HepG2 (cell line): ENCODE results near the gene PCSK2. TPM values are rescaled to one million over a fixed set of nuclear protein-coding genes. Genes with fewer than 3 reads are reported as not detected.

ENCODE experiments used
- ATAC-seq: fragments of 200-7000 bp; cut with Tn5 transposase; 3 replicates; pipeline ENCODE4 v1.9.1; 2020; ENCODE audit warnings: mild to moderate bottlenecking, moderate library complexity
- BruUV-seq: library from RNA; stranded (reverse); fragments of 400-500 nt; replicated peaks from 2 replicates; lab custom pipeline; 2021; lab: Mats Ljungman, UMichigan
- CTCF ChIA-PET: fragments of 300-600 bp; formaldehyde crosslinking; extraction: SDS; loops from one replicate; lab custom pipeline; 2021; ENCODE audit warnings: low total read pairs, inconsistent platforms, low intra/inter-chr PET ratio; lab: Yijun Ruan, JAX
- POLR2A ChIA-PET: fragments of 350-600 bp; sonication (Branson Sonifier 250); formaldehyde crosslinking; loops from one replicate; lab custom pipeline; 2020; ENCODE audit warnings: antibody characterized with exemption, inconsistent platforms; lab: Yijun Ruan, JAX
- DNase-seq: peaks from one replicate; pipeline ENCODE4 v3.0.0-alpha.2; 2015; ENCODE audit warnings: low spot score
- FAIRE-seq: peaks from 3 replicates; lab custom pipeline; 2011; peaks lifted over from hg19 to GRCh38; lab: Jason Lieb, UNC
- H2AFZ ChIP-seq: one replicate; pipeline ENCODE4 v1.6.1; 2011; ENCODE audit warnings: low read length, inconsistent platforms
- H3K27ac ChIP-seq: fragments of 300-600 bp; 3 replicates; pipeline ENCODE4 v1.8.0; 2011; ENCODE audit warnings: mixed run types, mild to moderate bottlenecking, mixed read lengths, low read length, inconsistent platforms; ENCODE audit not compliant: insufficient read depth; ENCODE audit errors: extremely low read length
- H3K27me3 ChIP-seq, 2 experiments: fragments of 200-600 bp in 1 of 2; 2 replicates in 1 of 2; 3 replicates in 1 of 2; pipeline versions ENCODE4 v1.6.0 to v1.8.0; 2011; ENCODE audit warnings: low read length in 2 of 2, mild to moderate bottlenecking in 2 of 2, moderate library complexity in 2 of 2, inconsistent platforms in 1 of 2; ENCODE audit not compliant: insufficient read depth in 2 of 2, control insufficient read depth in 1 of 2
- H3K36me3 ChIP-seq, 2 experiments: fragments of 200-600 bp in 1 of 2; replicated peaks in 1 of 2; 2 replicates in 1 of 2; 3 replicates in 1 of 2; pipeline versions ENCODE4 v1.5.1 to v1.8.0; 2011; ENCODE audit warnings: low read length in 2 of 2, inconsistent platforms in 1 of 2; ENCODE audit not compliant: insufficient read depth in 2 of 2, control insufficient read depth in 1 of 2
- H3K4me1 ChIP-seq: 2 replicates; pipeline ENCODE4 v1.5.1; 2012; ENCODE audit warnings: low read length, inconsistent platforms; ENCODE audit not compliant: insufficient read depth
- H3K4me2 ChIP-seq: 2 replicates; pipeline ENCODE4 v1.6.0; 2011; ENCODE audit warnings: low read depth, low read length, inconsistent platforms
- H3K4me3 ChIP-seq, 3 experiments: fragments of 200-600 bp in 1 of 3; sonication (generic), shearing (Covaris generic) in 1 of 3; replicated peaks in 1 of 3; 2 replicates each; pipeline ENCODE4 v1.5.1; 2011 to 2016; ENCODE audit warnings: low read length in 3 of 3, inconsistent platforms in 2 of 3, low read depth in 2 of 3, mild to moderate bottlenecking in 2 of 3, control low read depth in 1 of 3, mixed read lengths in 1 of 3; ENCODE audit not compliant: insufficient read depth in 1 of 3
- H3K79me2 ChIP-seq: one replicate; pipeline ENCODE4 v1.6.1; 2011; ENCODE audit warnings: low read length, inconsistent platforms; ENCODE audit not compliant: insufficient read depth
- H3K9ac ChIP-seq: 2 replicates; pipeline ENCODE4 v1.6.0; 2011; ENCODE audit warnings: mild to moderate bottlenecking, low read depth, low read length, inconsistent platforms; ENCODE audit not compliant: insufficient read depth
- H3K9me3 ChIP-seq: 2 replicates; pipeline ENCODE4 v1.5.1; 2012; ENCODE audit warnings: mild to moderate bottlenecking, low read length
- H4K20me1 ChIP-seq: 2 replicates; pipeline ENCODE4 v1.6.0; 2011; ENCODE audit warnings: inconsistent platforms, mild to moderate bottlenecking, low read length, moderate library complexity; ENCODE audit not compliant: insufficient read depth
- HOXD1 ChIP-seq: sonication (generic); formaldehyde crosslinking; IDR thresholded peaks from 2 replicates; pipeline ENCODE4 v1.5.0; 2020; ENCODE audit warnings: missing genetic modification reagents
- ZBTB42 ChIP-seq: sonication (generic); formaldehyde crosslinking; IDR thresholded peaks from 2 replicates; pipeline ENCODE4 v1.5.0; 2020; ENCODE audit warnings: mild to moderate bottlenecking, missing genetic modification reagents
- ZNF333 ChIP-seq: sonication (generic); formaldehyde crosslinking; IDR thresholded peaks from 2 replicates; pipeline ENCODE4 v1.4.0; 2020; ENCODE audit warnings: mild to moderate bottlenecking, missing genetic modification reagents, borderline replicate concordance
- ZNF713 ChIP-seq: sonication (generic); formaldehyde crosslinking; IDR thresholded peaks from 2 replicates; pipeline ENCODE4 v1.4.0; 2020; ENCODE audit warnings: mild to moderate bottlenecking, missing genetic modification reagents
- WGBS: methylation state at CpG from one replicate; pipeline ENCODE4 v1.1.6; 2017; ENCODE audit warnings: low lambda C conversion rate; 5-methylcytosine and 5-hydroxymethylcytosine counted together
- in situ Hi-C: cut with HindIII; loops from 2 replicates; pipeline ENCODE4 v1.10.0; 2017; ENCODE audit warnings: low pct_unique_long_range_greater_than_20kb; ENCODE audit not compliant: extremely low pct_ligation_motif_present
- intact Hi-C: fragments of 100-400 bp; cut with micrococcal nuclease; formaldehyde crosslinking; loops from one replicate; pipeline ENCODE4 v1.10.0; 2022; ENCODE audit not compliant: unreplicated experiment
- polyA plus RNA-seq, 8 experiments: library from polyadenylated mRNA; depleted of rRNA in 3 of 8; stranded (reverse) in 7 of 8; unstranded in 1 of 8; fragments of >200 nt; fragmentation: Illumina TruSeq in 4 of 8; extraction: Trizol in 4 of 8; gene quantifications; 2 replicates each; pipeline versions ENCODE4 v1.2.1 to v1.2.3, GENCODE V29; 2011 to 2016; ENCODE audit warnings: low read depth in 4 of 8, missing spikeins in 1 of 8, mixed read lengths in 1 of 8; ENCODE audit not compliant: insufficient read depth in 1 of 8
- total RNA-seq, 5 experiments: library from RNA; depleted of rRNA; stranded (reverse); fragments of >200 nt; fragmentation: Illumina TruSeq; extraction: Trizol; gene quantifications; 2 replicates each; pipeline ENCODE4 v1.2.3, GENCODE V29; 2016; ENCODE audit warnings: low read depth in 1 of 5
- TF ChIP-seq, protein P1 (sequence below): sonication (generic); formaldehyde crosslinking; IDR thresholded peaks from 2 replicates; pipeline ENCODE4 v1.4.0; 2020; ENCODE audit warnings: mild to moderate bottlenecking, low read depth, missing genetic modification reagents
- TF ChIP-seq, protein P2 (sequence below): IDR thresholded peaks from 2 replicates; pipeline ENCODE4 v1.6.1; 2012; ENCODE audit warnings: low read length, improper control_type of control experiment
- TF ChIP-seq, protein P3 (sequence below): sonication (generic); formaldehyde crosslinking; IDR thresholded peaks from 2 replicates; pipeline ENCODE4 v1.4.0; 2020; ENCODE audit warnings: missing genetic modification reagents, borderline replicate concordance

The PCSK2 gene
- total and polyA plus RNA-seq, 2 of the 13 experiments (the other 11 are each of a cell fraction or from before 2014, with no cell fraction given), result not detected

DNA sequence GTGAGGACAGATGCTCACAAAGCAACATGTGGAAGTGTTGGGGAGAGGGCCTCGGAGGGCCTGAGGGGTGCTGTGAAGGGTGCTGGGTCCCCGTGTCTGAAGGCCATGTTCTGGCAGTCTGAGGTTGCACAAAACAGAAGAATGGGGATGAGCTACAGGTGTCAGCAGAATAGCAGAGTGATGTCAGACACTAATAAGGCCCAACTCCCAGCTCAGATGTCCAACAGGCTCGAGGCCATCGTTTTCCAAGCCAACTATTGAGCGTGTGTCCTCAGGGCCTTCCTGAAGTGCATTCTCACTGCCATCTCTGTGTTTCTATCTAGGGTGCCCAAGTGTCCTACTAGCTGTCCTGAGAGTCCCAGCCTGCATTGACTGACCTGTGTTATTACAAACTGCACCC is 296.5 kb downstream of the PCSK2 start (continued):
- TF ChIP-seq, protein P1, sequence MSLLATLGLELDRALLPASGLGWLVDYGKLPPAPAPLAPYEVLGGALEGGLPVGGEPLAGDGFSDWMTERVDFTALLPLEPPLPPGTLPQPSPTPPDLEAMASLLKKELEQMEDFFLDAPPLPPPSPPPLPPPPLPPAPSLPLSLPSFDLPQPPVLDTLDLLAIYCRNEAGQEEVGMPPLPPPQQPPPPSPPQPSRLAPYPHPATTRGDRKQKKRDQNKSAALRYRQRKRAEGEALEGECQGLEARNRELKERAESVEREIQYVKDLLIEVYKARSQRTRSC, result no peak
- TF ChIP-seq, all 625 proteins: peak for 0

DNA sequence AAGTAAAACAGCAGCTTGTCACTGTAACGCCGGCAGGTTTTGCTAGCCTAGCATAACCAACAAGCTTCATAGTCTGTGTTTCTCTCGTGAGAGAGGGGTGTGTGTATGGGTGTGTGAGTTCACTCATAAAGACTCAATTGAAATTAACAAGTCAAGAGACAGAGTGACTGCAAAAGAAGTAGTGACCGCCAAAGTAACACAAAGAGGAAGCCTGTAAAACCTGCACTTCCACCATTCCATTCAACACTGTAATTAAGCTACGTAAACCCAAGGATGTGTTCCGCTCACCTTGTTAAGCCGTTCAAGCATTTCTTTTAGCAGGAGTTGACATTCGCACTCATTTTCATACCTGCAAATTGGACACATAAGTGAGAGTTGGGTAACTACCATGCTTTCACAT is 297.7 kb downstream of the PCSK2 start:
- no TSS peak for BruUV-seq
- Histone ChIP-seq H3K9me3 (no peaks in the 10 kb centered on the region), H3K27me3 (peaks cover 3 to 24% of the 10 kb centered on the region in 2 experiments; a peak in 4 of 5 replicates), H3K4me3 (no peak overlapping the region), H4K20me1 (no peaks in the 10 kb centered on the region), H3K36me3 (no peaks in the 10 kb centered on the region), H3K79me2 (no peaks in the 10 kb centered on the region), H3K27ac (no peak overlapping the region), H3K9ac (no peak overlapping the region), H2AFZ (no peak overlapping the region), H3K4me1 (no peaks in the 10 kb centered on the region), H3K4me2 (no peak overlapping the region)
- in situ Hi-C loops (loop anchor here (25.0 kb wide), 1 partner anchor 763 kb away; the partner anchor contains the start of gene ZNF133), intact Hi-C loops (no loop called here)
- ChIA-PET CTCF (no interaction called here), POLR2A (no interaction called here)
- DNase-seq, result no peak
- 59% methylated on average over 8 of the region's 8 CpGs for WGBS
- FAIRE-seq, result no peak
- no peak for ATAC-seq
- TF ChIP-seq HOXD1 (CRISPR knock-in tag), result no peak
- TF ChIP-seq, protein P2, sequence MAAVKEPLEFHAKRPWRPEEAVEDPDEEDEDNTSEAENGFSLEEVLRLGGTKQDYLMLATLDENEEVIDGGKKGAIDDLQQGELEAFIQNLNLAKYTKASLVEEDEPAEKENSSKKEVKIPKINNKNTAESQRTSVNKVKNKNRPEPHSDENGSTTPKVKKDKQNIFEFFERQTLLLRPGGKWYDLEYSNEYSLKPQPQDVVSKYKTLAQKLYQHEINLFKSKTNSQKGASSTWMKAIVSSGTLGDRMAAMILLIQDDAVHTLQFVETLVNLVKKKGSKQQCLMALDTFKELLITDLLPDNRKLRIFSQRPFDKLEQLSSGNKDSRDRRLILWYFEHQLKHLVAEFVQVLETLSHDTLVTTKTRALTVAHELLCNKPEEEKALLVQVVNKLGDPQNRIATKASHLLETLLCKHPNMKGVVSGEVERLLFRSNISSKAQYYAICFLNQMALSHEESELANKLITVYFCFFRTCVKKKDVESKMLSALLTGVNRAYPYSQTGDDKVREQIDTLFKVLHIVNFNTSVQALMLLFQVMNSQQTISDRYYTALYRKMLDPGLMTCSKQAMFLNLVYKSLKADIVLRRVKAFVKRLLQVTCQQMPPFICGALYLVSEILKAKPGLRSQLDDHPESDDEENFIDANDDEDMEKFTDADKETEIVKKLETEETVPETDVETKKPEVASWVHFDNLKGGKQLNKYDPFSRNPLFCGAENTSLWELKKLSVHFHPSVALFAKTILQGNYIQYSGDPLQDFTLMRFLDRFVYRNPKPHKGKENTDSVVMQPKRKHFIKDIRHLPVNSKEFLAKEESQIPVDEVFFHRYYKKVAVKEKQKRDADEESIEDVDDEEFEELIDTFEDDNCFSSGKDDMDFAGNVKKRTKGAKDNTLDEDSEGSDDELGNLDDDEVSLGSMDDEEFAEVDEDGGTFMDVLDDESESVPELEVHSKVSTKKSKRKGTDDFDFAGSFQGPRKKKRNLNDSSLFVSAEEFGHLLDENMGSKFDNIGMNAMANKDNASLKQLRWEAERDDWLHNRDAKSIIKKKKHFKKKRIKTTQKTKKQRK, result no peak
- TF ChIP-seq, protein P3, sequence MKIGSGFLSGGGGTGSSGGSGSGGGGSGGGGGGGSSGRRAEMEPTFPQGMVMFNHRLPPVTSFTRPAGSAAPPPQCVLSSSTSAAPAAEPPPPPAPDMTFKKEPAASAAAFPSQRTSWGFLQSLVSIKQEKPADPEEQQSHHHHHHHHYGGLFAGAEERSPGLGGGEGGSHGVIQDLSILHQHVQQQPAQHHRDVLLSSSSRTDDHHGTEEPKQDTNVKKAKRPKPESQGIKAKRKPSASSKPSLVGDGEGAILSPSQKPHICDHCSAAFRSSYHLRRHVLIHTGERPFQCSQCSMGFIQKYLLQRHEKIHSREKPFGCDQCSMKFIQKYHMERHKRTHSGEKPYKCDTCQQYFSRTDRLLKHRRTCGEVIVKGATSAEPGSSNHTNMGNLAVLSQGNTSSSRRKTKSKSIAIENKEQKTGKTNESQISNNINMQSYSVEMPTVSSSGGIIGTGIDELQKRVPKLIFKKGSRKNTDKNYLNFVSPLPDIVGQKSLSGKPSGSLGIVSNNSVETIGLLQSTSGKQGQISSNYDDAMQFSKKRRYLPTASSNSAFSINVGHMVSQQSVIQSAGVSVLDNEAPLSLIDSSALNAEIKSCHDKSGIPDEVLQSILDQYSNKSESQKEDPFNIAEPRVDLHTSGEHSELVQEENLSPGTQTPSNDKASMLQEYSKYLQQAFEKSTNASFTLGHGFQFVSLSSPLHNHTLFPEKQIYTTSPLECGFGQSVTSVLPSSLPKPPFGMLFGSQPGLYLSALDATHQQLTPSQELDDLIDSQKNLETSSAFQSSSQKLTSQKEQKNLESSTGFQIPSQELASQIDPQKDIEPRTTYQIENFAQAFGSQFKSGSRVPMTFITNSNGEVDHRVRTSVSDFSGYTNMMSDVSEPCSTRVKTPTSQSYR (CRISPR knock-in tag), result no peak
- no peak for TF ChIP-seq ZNF713
- no peak for TF ChIP-seq ZBTB42
- TF ChIP-seq ZNF333, result no peak
